Measurements from ENCODE around the gene TOPBP1.
A peak's percentile ranks its signal among the peaks of the same experiment; 100 is the strongest.

The TOPBP1 gene

GRCh38 chr3:133606342-133606741, 55.4 kb downstream of the TOPBP1 start:
- no peak for DNase-seq

DNA sequence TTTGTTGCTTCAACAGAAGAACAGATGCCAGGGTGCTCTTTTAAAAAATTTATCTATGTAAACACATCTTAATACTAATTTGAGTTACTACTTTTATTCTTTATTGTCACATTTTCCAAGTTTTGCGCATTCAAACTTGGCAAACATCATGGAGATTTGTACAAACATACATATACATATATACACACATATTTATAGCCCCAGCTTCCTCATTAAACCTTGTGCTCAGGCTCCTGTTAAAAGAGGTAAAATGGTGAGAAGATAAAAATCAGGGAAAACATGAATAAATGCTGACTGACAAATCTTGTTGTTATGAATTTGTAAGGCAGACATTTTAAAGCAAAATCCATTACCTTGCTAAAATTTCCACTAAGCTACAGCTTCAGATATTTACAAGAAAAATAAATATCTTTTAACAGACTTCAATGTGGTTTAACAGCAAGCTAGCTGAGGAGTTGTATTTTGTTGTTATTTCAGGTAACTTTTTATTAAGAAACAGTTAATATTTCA, 61.1 kb downstream of the TOPBP1 start:
- DNase-seq = no peak

DNA sequence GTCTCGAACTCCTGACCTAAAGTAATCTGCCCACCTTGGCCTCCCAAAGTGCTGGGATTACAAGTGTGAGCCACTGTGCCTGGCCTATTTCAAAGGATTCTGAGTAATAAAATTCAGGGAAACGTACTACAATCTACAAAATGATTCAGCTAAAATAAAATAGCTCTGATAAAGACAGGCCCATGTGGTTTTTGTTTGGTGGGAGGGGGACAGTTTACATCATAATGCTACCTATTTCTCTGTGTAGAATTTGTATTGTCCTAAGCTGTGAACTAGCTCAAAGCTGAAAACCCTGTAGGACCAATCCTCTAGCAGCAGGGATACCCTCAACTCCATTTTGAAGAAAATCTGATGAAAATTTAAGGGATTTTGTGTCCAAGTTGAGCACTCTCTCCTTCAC, 62.5 kb downstream of the TOPBP1 start:
- no peak for DNase-seq

- DNase-seq = no peak
Observed at GRCh38 chr3:133598405-133598804, 63.3 kb downstream of the TOPBP1 start.

- DNase-seq = peak; percentile 43
Observed at GRCh38 chr3:133595341-133595740, 66.4 kb downstream of the TOPBP1 start.

GRCh38 chr3:133593243-133593642, 68.5 kb downstream of the TOPBP1 start:
- no peak for DNase-seq

GRCh38 chr3:133592843-133593242, 68.9 kb downstream of the TOPBP1 start:
- DNase-seq = no peak

GRCh38 chr3:133591271-133591742, 70.4 kb downstream of the TOPBP1 start:
- DNase-seq = peak; percentile 75

GRCh38 chr3:133589503-133589902, 72.2 kb downstream of the TOPBP1 start:
- DNase-seq = no peak

DNA sequence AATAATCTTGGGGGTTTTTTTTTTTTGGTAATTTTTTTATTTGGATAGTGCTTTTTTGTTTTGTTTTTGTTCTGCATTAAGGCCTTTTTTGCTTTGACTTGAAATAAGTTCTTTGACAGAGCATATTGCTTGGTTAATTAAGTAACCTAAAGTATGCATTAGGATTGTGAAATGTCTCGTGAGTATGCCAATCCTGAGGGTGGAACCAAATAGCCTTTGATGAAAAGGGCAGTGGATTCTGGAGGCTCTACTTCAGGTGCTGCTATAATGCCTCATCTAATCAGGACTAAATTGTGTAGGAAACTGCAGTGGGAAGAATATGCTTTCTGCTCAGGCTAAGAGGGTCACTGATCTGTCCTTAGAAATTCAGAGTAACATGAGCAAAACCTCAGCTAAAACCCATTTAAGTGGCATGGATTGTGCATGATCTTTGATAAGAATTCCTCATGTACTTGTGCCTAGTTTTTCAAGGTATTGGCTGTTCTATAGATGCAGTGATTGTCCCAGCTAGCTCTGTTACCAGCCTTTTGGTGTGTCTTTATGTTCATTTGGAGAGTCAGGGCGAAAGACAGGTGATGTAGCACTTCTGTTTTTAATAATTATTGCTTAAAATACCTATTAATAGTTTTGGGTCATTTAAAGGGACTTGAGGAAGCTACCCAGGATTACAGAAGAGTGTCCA, 72.8 kb downstream of the TOPBP1 start:
- DNase-seq = no peak

DNA sequence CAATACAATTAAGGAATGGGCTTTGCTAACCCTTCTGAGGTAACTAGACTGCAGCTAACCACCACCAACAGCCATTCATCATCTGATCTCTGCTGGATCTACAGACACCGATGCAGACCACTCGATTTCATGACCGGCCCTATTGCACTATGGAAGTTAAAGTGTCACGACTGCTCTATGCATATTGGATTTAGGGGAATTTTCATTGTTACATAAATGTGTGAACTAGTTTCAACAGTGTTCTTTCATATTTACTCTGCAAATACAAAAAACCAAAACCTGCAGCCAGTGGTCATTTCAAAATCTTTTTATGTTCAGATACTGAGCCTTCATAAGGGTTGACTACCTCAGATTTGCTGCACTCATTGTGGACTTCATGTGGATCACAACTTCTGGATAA, 73.7 kb downstream of the TOPBP1 start:
- no peak for DNase-seq

- no peak for DNase-seq
Observed at GRCh38 chr3:133583396-133583795, 78.3 kb downstream of the TOPBP1 start.

DNA sequence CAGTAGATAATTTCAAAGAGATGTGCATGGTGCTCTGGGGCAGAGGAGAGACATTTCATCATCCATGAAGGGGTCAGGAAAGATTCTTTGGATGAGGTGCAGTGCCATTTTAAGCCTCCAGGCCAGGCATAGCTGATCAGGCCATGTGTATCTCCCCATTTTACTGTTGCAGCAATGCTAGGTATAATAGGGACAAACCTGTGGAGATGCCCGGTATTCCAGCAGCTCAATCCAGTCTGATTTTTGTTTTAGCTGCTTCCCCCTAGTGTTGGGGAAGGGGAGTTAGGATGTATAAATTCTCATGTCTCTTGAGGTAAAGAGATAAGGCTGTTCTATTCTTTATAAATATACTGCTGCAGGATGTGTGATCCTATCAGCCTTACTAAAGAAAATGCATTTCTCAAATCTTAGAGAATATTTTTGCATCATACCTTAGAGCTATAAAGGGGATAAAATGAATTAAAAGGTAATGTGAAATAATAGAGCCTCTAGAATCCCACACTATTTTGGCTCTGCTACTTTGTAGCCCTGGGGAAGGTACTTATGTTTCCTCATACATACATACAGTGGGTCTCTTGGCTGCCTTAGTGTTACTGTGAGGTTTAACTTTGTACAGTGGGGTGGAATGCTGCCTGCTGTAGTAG, 83.1 kb downstream of the TOPBP1 start:
- peak; percentile 60 for DNase-seq

GRCh38 chr3:133576169-133576568, 85.6 kb downstream of the TOPBP1 start:
- DNase-seq = no peak

DNA sequence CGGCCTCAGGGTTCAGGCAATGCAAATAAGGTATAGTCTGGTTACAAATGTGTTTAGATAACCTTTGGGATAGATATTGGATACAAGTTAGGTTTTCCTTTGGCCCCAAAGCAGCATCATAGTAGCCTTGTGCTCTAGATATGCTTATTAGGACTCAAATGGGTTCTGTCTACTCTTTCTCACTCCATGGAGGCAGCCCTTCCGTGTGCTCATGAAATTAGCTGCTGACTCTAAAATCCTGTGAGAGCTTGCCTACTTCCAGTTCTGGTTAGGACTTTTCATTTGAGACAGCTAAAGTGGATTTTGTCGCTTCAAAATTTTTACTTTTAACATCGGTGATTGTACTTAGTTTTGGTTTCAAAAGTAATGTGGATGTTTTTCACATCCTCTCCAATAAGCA, 86.7 kb downstream of the TOPBP1 start:
- no peak for DNase-seq

- DNase-seq = peak; percentile 69
Observed at GRCh38 chr3:133574260-133574881, 87.4 kb downstream of the TOPBP1 start.

DNA sequence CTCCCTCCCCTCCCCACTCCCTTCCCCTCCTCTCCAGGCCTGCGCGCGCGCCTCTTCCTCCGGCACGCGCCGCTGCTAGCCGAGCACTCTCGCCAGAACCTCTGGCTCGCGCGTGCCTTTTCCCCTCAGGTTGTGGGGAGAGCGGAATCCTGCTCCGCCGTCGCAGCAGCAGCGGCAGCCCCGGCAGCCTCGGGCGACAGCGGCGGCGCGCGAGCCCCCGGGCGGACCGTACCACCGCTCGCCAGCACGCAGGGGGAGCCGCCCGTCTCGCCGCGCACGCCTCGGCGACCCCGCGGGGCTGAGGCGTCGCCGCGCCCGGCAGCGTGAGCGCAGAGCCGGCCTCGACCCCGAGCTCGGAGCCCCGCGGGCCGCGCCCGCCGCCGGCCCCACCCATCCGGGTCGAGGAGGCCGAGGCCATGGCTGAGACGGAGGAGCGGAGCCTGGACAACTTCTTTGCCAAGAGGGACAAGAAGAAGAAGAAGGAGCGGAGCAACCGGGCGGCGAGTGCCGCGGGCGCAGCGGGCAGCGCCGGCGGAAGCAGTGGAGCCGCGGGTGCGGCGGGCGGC, 88.0 kb downstream of the TOPBP1 start, which contains the start of gene CDV3:
Gene CDV3 (plus strand): TSS at position 58 of the 566 bp plus-strand sequence. CDS start 359 bp downstream, at position 417.
- DNase-seq = no peak

GRCh38 chr3:133573054-133573628, 88.6 kb downstream of the TOPBP1 start:
- DNase-seq = peak; percentile 100

- peak; percentile 62 for DNase-seq
Observed at GRCh38 chr3:133572158-133573053, 89.3 kb downstream of the TOPBP1 start.

GRCh38 chr3:133570937-133571320, 90.8 kb downstream of the TOPBP1 start:
- DNase-seq = peak; percentile 80

- DNase-seq = peak; percentile 92
Observed at GRCh38 chr3:133570139-133570936, 91.4 kb downstream of the TOPBP1 start.
